ENCODE results near the gene FTO. TPM values are rescaled to one million over a fixed set of nuclear protein-coding genes. Genes with fewer than 3 reads are reported as not detected.
"Not testable (repeated sequence)": the region's sequence is repeated elsewhere in the genome, so short reads cannot be mapped to it uniquely, and the experiment has no call there.

Gene FTO
- polyA plus RNA-seq, 2 of the 4 experiments (the other 2 are of a cell fraction), result 48.7 to 101 TPM

DNA sequence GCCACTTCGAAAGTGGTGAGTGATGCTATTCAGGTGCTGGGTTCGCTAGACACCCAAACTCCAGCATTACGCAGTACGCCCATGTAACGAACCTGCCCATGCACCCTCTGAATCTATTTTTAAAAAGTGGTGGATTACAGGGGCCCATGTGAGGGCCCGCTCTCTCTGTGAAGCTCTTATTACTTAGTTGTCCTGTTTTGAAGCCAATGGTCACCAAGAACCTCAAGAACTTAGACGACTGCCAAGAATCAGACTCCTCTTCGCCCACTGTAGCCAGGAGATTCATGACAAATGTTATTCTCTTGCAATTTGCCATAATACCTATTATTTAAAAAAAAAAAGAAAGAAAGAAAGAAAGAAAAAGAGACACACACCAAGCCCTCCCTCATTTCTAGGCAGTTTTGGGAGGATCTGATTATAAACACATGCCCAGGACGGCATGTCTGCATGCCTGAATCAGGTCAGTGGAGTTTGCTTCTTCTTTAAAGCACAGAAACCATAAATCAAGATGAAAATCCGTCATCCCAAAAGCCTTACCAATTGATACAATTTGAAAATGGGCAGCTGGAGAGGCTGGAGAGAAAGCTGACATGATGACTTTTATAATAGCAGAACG is 474.0 kb downstream of the FTO start:
- H3K27ac ChIP-seq, result no peak overlapping the region
- ATAC-seq, result no peak
- H3K9me3 ChIP-seq, result no peaks in the 10 kb centered on the region
- ChIA-PET POLR2A (no interaction called here), CTCF (interaction anchor here (0.6 to 1.4 kb wide), 2 partner anchors 10 to 53 kb away, joined by 3 read pairs; no protein-coding TSS in a partner anchor)
- H3K4me1 ChIP-seq, result peaks cover 25% of the 10 kb centered on the region
- H3K4me2 ChIP-seq, result no peak overlapping the region
- 74% methylated on average over 11 of the region's 11 CpGs for WGBS (ENCODE audit: missing lambda C conversion rate)
- FAIRE-seq, result no peak
- no peak overlapping the region for H3K4me3 ChIP-seq
- TF ChIP-seq FOXS1 (CRISPR knock-in tag; IDR thresholded peaks at IDR 0.05) (no peak), SREBF2 (IDR thresholded peaks at IDR 0.05) (no peak), FOSB (CRISPR knock-in tag; IDR thresholded peaks at IDR 0.05) (no peak), HOXB5 (CRISPR knock-in tag; IDR thresholded peaks at IDR 0.05) (no peak)
- TF ChIP-seq, protein P1, sequence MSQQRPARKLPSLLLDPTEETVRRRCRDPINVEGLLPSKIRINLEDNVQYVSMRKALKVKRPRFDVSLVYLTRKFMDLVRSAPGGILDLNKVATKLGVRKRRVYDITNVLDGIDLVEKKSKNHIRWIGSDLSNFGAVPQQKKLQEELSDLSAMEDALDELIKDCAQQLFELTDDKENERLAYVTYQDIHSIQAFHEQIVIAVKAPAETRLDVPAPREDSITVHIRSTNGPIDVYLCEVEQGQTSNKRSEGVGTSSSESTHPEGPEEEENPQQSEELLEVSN (IDR thresholded peaks at IDR 0.05; ENCODE audit: borderline replicate concordance, low read depth), result no peak
- DNase-seq (ENCODE audit: low read depth in 1 of 2, low spot score in 1 of 2), result no peak

DNA sequence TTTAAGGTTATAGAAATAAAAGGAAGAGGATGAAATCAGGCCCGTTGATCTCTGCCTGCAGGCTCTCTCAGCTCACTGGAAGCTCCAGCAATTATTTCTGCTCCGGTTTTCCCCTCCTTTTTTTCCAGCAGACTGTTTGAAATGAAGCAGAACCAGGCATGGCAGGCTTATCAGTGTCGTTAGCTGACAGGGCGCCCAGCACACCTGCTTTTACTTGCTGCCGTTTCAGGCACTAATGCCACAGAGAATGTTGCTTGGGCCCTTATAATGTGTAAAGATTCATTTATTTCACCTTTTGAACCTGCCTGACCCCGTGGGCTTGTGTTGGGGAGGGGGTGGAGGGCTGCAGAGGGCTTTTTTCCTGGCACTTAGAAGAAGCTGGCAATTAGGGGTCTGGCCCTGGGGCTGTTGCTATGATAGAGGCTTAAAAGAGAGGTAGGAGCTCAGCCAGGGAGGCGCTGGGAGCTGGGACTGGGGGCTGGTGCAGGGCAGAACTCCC is 474.6 kb downstream of the FTO start:
- peaks cover 25% of the 10 kb centered on the region for H3K4me1 ChIP-seq
- POLR2A ChIA-PET, result no interaction called here
- no peak for DNase-seq (ENCODE audit: low read depth in 1 of 2, low spot score in 1 of 2)
- no peak overlapping the region for H3K4me3 ChIP-seq
- no peak overlapping the region for H3K4me2 ChIP-seq
- no peak for ATAC-seq
- H3K27ac ChIP-seq, result 0 out of 6 replicates have a peak overlapping the region, but pooled peaks of 1 of the 2 experiments have one; percentile 8
- TF ChIP-seq NFE2L2 (conservative IDR thresholded peaks at IDR 0.05; ENCODE audit: low read length), result no peak
- TF ChIP-seq RNF2 (IDR thresholded peaks at IDR 0.05; ENCODE audit: borderline replicate concordance, low read depth), result no peak
- TF ChIP-seq MAFK (IDR thresholded peaks at IDR 0.05; ENCODE audit: partially characterized antibody), result no peak
- TF ChIP-seq RAD21 (conservative IDR thresholded peaks at IDR 0.05 in 1 of 2, IDR thresholded peaks at IDR 0.05 in 1 of 2), result no peak
- TF ChIP-seq PHF8 (IDR thresholded peaks at IDR 0.05; ENCODE audit: borderline replicate concordance, low read depth), result no peak
- TF ChIP-seq KDM1A (IDR thresholded peaks at IDR 0.05; ENCODE audit: low read depth), result no peak
- TF ChIP-seq, protein P2, sequence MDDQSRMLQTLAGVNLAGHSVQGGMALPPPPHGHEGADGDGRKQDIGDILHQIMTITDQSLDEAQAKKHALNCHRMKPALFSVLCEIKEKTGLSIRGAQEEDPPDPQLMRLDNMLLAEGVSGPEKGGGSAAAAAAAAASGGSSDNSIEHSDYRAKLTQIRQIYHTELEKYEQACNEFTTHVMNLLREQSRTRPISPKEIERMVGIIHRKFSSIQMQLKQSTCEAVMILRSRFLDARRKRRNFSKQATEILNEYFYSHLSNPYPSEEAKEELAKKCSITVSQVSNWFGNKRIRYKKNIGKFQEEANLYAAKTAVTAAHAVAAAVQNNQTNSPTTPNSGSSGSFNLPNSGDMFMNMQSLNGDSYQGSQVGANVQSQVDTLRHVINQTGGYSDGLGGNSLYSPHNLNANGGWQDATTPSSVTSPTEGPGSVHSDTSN (IDR thresholded peaks at IDR 0.05), result no peak
- TF ChIP-seq, protein P3, sequence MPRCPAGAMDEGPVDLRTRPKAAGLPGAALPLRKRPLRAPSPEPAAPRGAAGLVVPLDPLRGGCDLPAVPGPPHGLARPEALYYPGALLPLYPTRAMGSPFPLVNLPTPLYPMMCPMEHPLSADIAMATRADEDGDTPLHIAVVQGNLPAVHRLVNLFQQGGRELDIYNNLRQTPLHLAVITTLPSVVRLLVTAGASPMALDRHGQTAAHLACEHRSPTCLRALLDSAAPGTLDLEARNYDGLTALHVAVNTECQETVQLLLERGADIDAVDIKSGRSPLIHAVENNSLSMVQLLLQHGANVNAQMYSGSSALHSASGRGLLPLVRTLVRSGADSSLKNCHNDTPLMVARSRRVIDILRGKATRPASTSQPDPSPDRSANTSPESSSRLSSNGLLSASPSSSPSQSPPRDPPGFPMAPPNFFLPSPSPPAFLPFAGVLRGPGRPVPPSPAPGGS (IDR thresholded peaks at IDR 0.05), result no peak
- no peak for TF ChIP-seq SREBF2 (IDR thresholded peaks at IDR 0.05)
- no peak for TF ChIP-seq NPAS2 (CRISPR knock-in tag; IDR thresholded peaks at IDR 0.05; ENCODE audit: borderline replicate concordance)
- CTCF ChIA-PET, result interaction anchor here (0.6 kb wide), 1 partner anchor 52 kb away, joined by 3 read pairs; no protein-coding TSS in a partner anchor
- 55% methylated on average over 7 of the region's 7 CpGs for WGBS (ENCODE audit: missing lambda C conversion rate)
- no peaks in the 10 kb centered on the region for H3K9me3 ChIP-seq
- no peak for FAIRE-seq

DNA sequence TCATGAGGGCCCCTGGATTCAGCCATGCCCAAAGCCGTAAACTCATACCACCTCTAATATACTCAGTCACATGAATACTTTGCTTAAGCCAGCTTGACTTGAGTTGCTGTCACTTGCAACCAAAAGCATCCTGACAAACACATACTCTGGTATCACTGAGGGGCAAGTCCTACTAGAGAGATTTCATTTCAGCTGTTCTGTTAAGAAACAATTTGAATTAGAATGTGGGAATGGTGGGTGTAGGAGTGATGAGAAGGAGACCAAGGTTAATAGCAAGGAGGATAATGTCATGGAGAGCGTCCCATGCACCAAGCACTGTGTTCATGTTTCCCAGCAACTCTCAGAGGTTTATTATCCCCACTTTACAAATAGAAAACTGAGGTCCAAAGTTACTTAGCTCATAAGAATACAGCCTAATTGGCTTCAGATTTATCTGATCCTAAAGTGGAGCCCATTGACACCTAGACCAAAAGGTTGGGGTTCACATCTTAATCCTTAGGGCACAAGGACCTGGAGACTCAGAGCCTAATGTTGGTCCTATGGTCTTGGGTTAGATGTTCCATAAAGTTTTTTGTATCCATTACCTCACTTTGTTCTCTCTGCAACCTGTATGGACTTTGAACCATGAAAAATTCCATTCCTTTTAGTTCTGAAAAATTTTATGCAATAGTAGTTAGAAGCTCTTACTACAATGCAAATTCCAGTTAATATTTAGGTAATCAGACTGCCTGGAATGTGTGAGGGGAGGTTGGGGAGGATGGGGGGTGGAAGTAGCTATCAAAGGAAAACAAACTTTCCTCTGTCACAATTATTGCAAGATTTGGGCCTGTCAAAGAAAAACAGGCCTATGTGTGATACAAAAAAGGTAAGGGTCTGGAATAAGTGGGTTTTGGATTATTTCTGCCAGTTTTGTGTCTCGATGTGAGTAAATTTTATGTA is 476.7 kb downstream of the FTO start:
- POLR2A ChIA-PET, result interaction anchor here (1.0 kb wide), 1 partner anchor 100 kb away, joined by 3 read pairs; no protein-coding TSS in a partner anchor
- ATAC-seq (peak; percentile 54 to 67; a peak in 4 of 6 replicates), DNase-seq (ENCODE audit: low read depth in 1 of 2, low spot score in 1 of 2) (peak in 1 of 2 experiments; percentile 33), FAIRE-seq (no peak)
- peak overlapping the region; percentile 66 to 67 for H3K27ac ChIP-seq
- H3K4me1 ChIP-seq, result peaks cover 17% of the 10 kb centered on the region
- CTCF ChIA-PET, result no interaction called here
- no peaks in the 10 kb centered on the region for H3K9me3 ChIP-seq
- H3K4me3 ChIP-seq, result no peak overlapping the region
- TF ChIP-seq JUNB (IDR thresholded peaks at IDR 0.05) (0 out of 2 replicates have a peak, but pooled peaks have one; percentile 8), HDAC2 (IDR thresholded peaks at IDR 0.05) (no peak), EP300 (IDR thresholded peaks at IDR 0.05) (peak in 1 of 2 experiments; percentile 35; a peak in 1 of 5 replicates), RAD21 (conservative IDR thresholded peaks at IDR 0.05 in 1 of 2, IDR thresholded peaks at IDR 0.05 in 1 of 2) (0 out of 5 replicates have a peak, but pooled peaks of 1 of the 2 experiments have one; percentile 19), CEBPB (IDR thresholded peaks at IDR 0.05) (peak in 1 of 2 experiments; percentile 43; a peak in 1 of 4 replicates), ZC3H11A (IDR thresholded peaks at IDR 0.05) (no peak)
- TF ChIP-seq, protein P4, sequence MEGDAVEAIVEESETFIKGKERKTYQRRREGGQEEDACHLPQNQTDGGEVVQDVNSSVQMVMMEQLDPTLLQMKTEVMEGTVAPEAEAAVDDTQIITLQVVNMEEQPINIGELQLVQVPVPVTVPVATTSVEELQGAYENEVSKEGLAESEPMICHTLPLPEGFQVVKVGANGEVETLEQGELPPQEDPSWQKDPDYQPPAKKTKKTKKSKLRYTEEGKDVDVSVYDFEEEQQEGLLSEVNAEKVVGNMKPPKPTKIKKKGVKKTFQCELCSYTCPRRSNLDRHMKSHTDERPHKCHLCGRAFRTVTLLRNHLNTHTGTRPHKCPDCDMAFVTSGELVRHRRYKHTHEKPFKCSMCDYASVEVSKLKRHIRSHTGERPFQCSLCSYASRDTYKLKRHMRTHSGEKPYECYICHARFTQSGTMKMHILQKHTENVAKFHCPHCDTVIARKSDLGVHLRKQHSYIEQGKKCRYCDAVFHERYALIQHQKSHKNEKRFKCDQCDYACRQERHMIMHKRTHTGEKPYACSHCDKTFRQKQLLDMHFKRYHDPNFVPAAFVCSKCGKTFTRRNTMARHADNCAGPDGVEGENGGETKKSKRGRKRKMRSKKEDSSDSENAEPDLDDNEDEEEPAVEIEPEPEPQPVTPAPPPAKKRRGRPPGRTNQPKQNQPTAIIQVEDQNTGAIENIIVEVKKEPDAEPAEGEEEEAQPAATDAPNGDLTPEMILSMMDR (IDR thresholded peaks at IDR 0.05), result no peak
- peak overlapping the region; percentile 59 for H3K4me2 ChIP-seq
- WGBS (ENCODE audit: missing lambda C conversion rate), result 78% methylated on average over 3 of the region's 3 CpGs

DNA sequence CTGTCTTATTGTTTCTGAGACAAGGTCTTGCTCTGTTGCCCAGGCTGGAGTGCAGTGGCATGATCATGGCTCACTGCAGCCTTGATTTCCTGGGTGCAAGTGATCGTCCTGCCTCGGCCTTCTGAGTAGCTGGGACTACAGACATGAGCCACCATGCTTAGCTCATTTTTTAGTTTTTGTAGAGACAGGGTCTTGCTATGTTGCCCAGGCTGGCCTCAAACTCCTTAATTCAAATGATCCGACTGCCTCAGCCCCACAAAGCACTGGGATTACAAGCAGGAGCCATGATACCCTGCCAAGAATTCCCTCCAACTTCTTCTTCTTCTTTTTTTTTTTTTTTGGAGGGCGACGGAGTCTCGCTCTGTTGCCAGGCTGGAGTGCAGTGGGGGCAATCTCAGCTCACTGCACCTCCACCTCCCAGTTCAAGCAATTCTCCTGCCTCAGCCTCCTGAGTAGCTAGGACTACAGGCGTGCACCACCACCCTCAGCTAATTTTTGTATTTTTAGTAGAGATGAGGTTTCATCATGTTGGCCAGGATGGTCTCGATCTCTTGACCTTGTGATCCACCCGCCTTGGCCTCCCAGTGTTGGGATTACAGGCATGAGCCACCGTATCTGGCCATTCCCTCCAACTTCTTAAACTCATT is 477.9 kb downstream of the FTO start:
- 80% methylated on average over 10 of the region's 10 CpGs for WGBS (ENCODE audit: missing lambda C conversion rate)
- FAIRE-seq; ATAC-seq; H3K4me3 ChIP-seq; POLR2A ChIA-PET; H3K9me3 ChIP-seq; DNase-seq (ENCODE audit: low read depth in 1 of 2, low spot score in 1 of 2): not testable (repeated sequence)
- CTCF ChIA-PET, result interaction anchor here (0.8 kb wide), 1 partner anchor 13 kb away, joined by 6 read pairs; no protein-coding TSS in a partner anchor
- Histone ChIP-seq H3K4me2 (peak overlapping the region; percentile 59), H3K27ac (peak overlapping the region; percentile 66 to 67), H3K4me1 (peaks cover 17% of the 10 kb centered on the region)

Measured in A549 (cell line).